Esophagus squamous epithelium (tissue), 5 donors: ENCODE results near the gene TBC1D19. TPM values are rescaled to one million over a fixed set of nuclear protein-coding genes. Genes with fewer than 3 reads are reported as not detected.
"Not testable (repeated sequence)": the region's sequence is repeated elsewhere in the genome, so short reads cannot be mapped to it uniquely, and the experiment has no call there.

Experiments used
- DNase-seq: peaks from one replicate; lab custom pipeline; 2025; lab: John Stamatoyannopoulos, UW
- H3K27ac ChIP-seq, 4 donors: fragments of 200-600 bp; sonication (generic); one replicate each; pipeline ENCODE4 v1.5.1; 2016 to 2019; ENCODE audit warnings: mild to moderate bottlenecking in 1 of 4
- H3K27me3 ChIP-seq, 4 donors: fragments of 200-600 bp; sonication (generic); 1 replicate in 3 of 4; 2 replicates in 1 of 4; pipeline versions ENCODE4 v1.5.1 to v1.6.0; 2017 to 2021; ENCODE audit warnings: antibody characterized with exemption in 1 of 4
- H3K36me3 ChIP-seq, 3 donors: fragments of 200-600 bp; sonication (generic); one replicate each; pipeline ENCODE4 v1.5.1; 2016 to 2019
- H3K4me1 ChIP-seq, 3 donors: fragments of 200-600 bp; sonication (generic); one replicate each; pipeline ENCODE4 v1.5.1; 2017 to 2019
- H3K4me3 ChIP-seq, 4 donors: fragments of 200-600 bp; sonication (generic); 1 replicate in 3 of 4; 2 replicates in 1 of 4; pipeline ENCODE4 v1.5.1; 2016 to 2019; ENCODE audit warnings: mild to moderate bottlenecking in 2 of 4, moderate library complexity in 1 of 4
- H3K9me3 ChIP-seq, 3 donors: fragments of 200-600 bp; sonication (generic); one replicate each; pipeline ENCODE4 v1.5.1; 2016 to 2019
- CTCF ChIP-seq, 6 experiments: fragments of 450-650 bp in 4 of 6; fragments of 200-600 bp in 2 of 6; sonication (generic) in 2 of 6; IDR thresholded peaks; one replicate each; pipeline ENCODE4 v1.5.1; 2016 to 2019; ENCODE audit warnings: antibody characterized with exemption in 6 of 6, mild to moderate bottlenecking in 4 of 6, moderate library complexity in 4 of 6
- POLR2A ChIP-seq, 4 donors: fragments of 450-650 bp; IDR thresholded peaks; one replicate each; pipeline ENCODE4 v1.6.1; 2017; ENCODE audit warnings: antibody characterized with exemption in 4 of 4, mild to moderate bottlenecking in 4 of 4, moderate library complexity in 3 of 4
- WGBS, 2 donors: methylation state at CpG; one replicate each; pipeline ENCODE4 v1.1.5; 2018; 5-methylcytosine and 5-hydroxymethylcytosine counted together
- intact Hi-C: fragments of 100-400 bp; cut with DNase I; formaldehyde crosslinking; loops from one replicate; pipeline ENCODE4 v1.15.0; 2022
- total RNA-seq, 4 donors: library from RNA; depleted of rRNA; stranded (reverse); fragments of >200 nt; gene quantifications; one replicate each; pipeline ENCODE4 v1.1.0, GENCODE V29; 2016
- donor health status: DM: yes; HTN: yes; CAD: no.

The TBC1D19 gene
- total RNA-seq, 4 donors from 2014 or later = 3.9 to 9.8 (median 5.3) TPM

GRCh38 chr4:26621366-26621765 is 37.5 kb downstream of the TBC1D19 start:
- no peaks in the 10 kb centered on the region for H3K27me3 ChIP-seq

DNA sequence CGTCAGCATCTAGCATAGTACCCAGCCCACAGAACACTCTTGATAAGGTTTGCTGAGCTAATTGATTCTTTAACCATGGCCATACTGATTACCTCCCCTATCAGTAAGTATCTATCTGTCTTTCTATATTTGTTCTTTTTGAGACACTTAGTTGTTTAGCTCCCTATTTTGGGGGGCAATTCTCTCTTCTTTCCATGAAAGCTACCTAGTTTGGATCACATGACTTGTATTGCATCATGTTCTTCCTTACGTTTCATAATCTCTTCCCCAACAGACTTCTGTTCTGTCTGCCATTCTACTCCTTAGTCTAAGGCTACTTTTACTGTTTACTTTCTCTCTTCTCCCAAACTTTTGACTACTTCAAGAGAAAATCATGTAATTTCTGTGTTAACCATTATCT is 39.0 kb downstream of the TBC1D19 start:
- intact Hi-C loops = no loop called here
- Histone ChIP-seq H3K36me3 (peaks cover 0 to 7% (median 0%) of the 10 kb centered on the region in 3 donors), H3K27me3 (no peaks in the 10 kb centered on the region), H3K27ac (no peak overlapping the region), H3K9me3 (no peaks in the 10 kb centered on the region), H3K4me1 (no peaks in the 10 kb centered on the region), H3K4me3 (no peak overlapping the region)
- WGBS, 2 donors = 79 to 83% methylated on average over 2 of the region's 2 CpGs
- TF ChIP-seq CTCF (IDR thresholded peaks at IDR 0.05) (no peak), POLR2A (IDR thresholded peaks at IDR 0.05) (no peak)
- DNase-seq = no peak

More at GRCh38 chr4:26621366-26621765, 37.5 kb downstream of the TBC1D19 start:
- WGBS, 2 donors = 95% methylated on average over 3 of the region's 3 CpGs
- DNase-seq = no peak
- TF ChIP-seq CTCF (IDR thresholded peaks at IDR 0.05) = no peak
- no peak for TF ChIP-seq POLR2A (IDR thresholded peaks at IDR 0.05)
- Histone ChIP-seq H3K36me3 (peaks cover 0 to 7% (median 0%) of the 10 kb centered on the region in 3 donors), H3K9me3 (no peaks in the 10 kb centered on the region), H3K4me3 (no peak overlapping the region), H3K4me1 (no peaks in the 10 kb centered on the region), H3K27ac (no peak overlapping the region)
- intact Hi-C loops = no loop called here

GRCh38 chr4:26626658-26627057 is 42.8 kb downstream of the TBC1D19 start:
- H3K27ac ChIP-seq, H3K4me3 ChIP-seq, H3K4me1 ChIP-seq, H3K9me3 ChIP-seq, DNase-seq, H3K36me3 ChIP-seq, H3K27me3 ChIP-seq, intact Hi-C loops: not testable (repeated sequence)
- 100% methylated on average over 1 of the region's 2 CpGs; no CpG with 5 or more reads in 1 of the 2 donors for WGBS, 2 donors

DNA sequence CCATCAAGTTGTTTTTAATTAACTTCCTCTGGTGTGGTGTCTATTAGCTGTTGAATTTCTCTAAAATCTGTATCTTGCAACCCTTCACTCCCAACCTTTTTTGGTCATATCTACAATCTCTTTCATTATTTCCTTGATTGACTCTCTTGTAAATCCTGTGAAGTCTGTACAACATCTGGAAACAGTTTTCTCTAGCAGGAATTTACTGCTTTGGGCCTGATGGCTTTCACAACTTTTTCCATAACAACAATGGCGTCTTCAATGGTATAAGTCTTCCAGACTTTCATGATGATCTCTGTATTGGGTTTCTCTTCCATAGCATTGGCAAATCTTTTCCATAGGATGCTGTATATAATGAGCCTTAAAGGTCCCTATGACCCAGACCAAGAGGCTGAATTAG is 49.0 kb downstream of the TBC1D19 start:
- TF ChIP-seq CTCF (IDR thresholded peaks at IDR 0.05) = no peak
- TF ChIP-seq POLR2A (IDR thresholded peaks at IDR 0.05) = no peak
- no peak overlapping the region for H3K4me3 ChIP-seq
- intact Hi-C loops = no loop called here
- WGBS, 2 donors = 70 to 91% methylated on average over 1 of the region's 1 CpG
- H3K36me3 ChIP-seq = peaks cover 0 to 9% (median 0%) of the 10 kb centered on the region in 3 donors
- H3K27me3 ChIP-seq = no peaks in the 10 kb centered on the region
- no peak overlapping the region for H3K27ac ChIP-seq
- no peaks in the 10 kb centered on the region for H3K4me1 ChIP-seq
- no peaks in the 10 kb centered on the region for H3K9me3 ChIP-seq
- DNase-seq = no peak

GRCh38 chr4:26634237-26634636 is 50.4 kb downstream of the TBC1D19 start:
- Histone ChIP-seq H3K27ac (no peak overlapping the region), H3K4me1 (no peaks in the 10 kb centered on the region), H3K9me3 (no peaks in the 10 kb centered on the region), H3K27me3 (no peaks in the 10 kb centered on the region), H3K4me3 (no peak overlapping the region), H3K36me3 (peaks cover 0 to 20% (median 0%) of the 10 kb centered on the region in 3 donors)
- intact Hi-C loops = no loop called here
- TF ChIP-seq POLR2A (IDR thresholded peaks at IDR 0.05) (no peak), CTCF (IDR thresholded peaks at IDR 0.05) (no peak)
- 95 to 98% methylated on average over 2 of the region's 2 CpGs for WGBS, 2 donors
- no peak for DNase-seq

DNA sequence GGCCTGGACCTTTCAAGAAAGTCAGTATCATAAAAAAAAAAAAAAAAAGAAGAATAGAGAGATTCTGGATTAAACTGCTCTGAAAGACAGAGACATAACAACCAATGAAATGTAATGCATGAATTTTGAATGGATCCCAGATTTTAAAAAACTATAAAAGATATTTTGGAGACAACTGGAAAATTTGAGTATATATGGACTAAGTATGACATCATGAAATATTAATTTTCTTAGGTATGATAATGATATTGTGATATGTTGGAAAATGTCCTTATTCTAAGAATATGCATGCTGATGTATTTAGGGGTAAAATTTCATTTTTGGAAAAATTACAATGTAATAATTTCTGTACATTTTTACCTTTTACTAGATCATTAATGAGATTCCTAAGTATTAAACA is 52.6 kb downstream of the TBC1D19 start:
- no peak overlapping the region for H3K4me3 ChIP-seq
- no peak for DNase-seq
- H3K36me3 ChIP-seq = peaks cover 0 to 37% (median 0%) of the 10 kb centered on the region in 3 donors
- no peaks in the 10 kb centered on the region for H3K9me3 ChIP-seq
- TF ChIP-seq POLR2A (IDR thresholded peaks at IDR 0.05) = no peak
- TF ChIP-seq CTCF (IDR thresholded peaks at IDR 0.05) = no peak
- H3K27me3 ChIP-seq = no peaks in the 10 kb centered on the region
- H3K4me1 ChIP-seq = no peaks in the 10 kb centered on the region
- intact Hi-C loops = no loop called here
- H3K27ac ChIP-seq = no peak overlapping the region

GRCh38 chr4:26640639-26641038 is 56.8 kb downstream of the TBC1D19 start:
- intact Hi-C loops, DNase-seq, H3K27ac ChIP-seq, H3K4me1 ChIP-seq, H3K4me3 ChIP-seq, H3K27me3 ChIP-seq, H3K9me3 ChIP-seq: not testable (repeated sequence)
- WGBS, 2 donors = 70 to 91% methylated on average over 2 to 6 of the region's 8 CpGs
- peaks cover 0 to 40% (median 0%) of the 10 kb centered on the region in 3 donors for H3K36me3 ChIP-seq
